LHCN-M2 (cell line): Measurements from ENCODE around the gene MYO9A. TPM values are rescaled to one million over a fixed set of nuclear protein-coding genes. Genes with fewer than 3 reads are reported as not detected.
"Not testable (repeated sequence)": the region's sequence is repeated elsewhere in the genome, so short reads cannot be mapped to it uniquely, and the experiment has no call there.

Experiments
- DNase-seq: peaks from one replicate; pipeline ENCODE4 v3.0.0-alpha.2; 2012; ENCODE audit warnings: low read depth
- total RNA-seq: library from RNA; depleted of rRNA; stranded (reverse); fragments of >200 nt; gene quantifications from 2 replicates; pipeline ENCODE4 v1.2.3, GENCODE V29; 2014

The MYO9A gene
- total RNA-seq, 1 experiment from 2014 or later: 22.4 TPM

- DNase-seq: no peak
Observed at GRCh38 chr15:71885390-71885789, 232.6 kb downstream of the MYO9A start.

DNA sequence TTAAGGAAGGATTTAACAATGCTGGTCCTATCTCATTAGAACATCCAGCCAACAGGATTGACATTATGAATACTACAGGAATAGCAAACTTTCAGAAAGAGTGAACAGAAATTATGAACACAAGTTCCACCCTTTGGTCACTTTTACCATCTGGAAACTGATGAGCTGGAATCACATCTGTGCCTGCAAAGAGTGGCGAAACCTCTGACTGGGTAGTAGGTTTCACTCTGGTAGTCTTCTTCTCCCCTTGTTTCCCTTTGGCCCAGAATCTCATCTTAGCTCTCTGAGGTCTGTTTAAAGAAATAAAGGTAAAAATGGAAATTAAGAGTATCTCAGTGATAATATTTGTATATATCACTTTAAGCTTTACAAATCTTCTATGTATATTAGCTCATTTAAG lies 234.5 kb downstream of the MYO9A start:
- no peak for DNase-seq

DNA sequence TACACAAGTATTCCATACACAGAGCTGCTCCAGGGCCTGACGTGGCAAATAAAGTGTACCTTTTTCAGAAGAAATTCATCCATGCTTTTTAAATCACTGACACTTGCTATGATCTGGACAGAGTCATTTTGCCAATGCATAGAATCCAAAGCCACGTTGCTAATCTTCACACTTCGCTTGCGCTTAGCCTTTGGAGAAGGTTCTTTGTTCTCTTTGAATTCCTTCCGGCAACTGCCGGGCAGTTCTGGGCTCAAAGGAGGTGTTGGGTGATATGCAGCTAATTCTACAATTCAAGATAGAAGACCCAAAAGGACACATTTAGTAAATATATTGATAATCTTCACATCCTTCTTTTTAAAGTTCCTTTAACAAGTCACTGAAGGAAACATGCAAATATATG lies 237.7 kb downstream of the MYO9A start:
- DNase-seq: no peak

- DNase-seq: no peak
Observed at GRCh38 chr15:71874245-71874644, 243.7 kb downstream of the MYO9A start.

- not testable (repeated sequence) for DNase-seq
Observed at GRCh38 chr15:71858232-71858631, 259.7 kb downstream of the MYO9A start.

DNA sequence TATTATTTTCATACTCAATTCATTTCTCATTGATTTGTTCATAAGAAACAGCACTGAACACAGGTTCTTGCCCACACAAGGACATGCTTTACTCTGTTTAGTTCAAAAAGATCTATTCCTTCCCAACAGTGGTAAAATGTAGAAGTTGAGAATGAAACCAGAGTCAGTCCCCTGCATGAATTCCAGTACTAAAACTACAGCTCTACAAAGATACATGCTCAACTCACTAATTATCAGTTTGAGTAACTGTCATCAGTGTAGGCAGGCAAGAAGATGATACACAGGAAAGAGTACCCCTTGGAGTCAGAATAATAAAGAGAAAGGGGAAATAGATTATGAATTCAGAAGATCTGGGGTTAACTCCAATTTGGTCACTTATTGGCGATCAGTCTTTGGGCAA lies 264.4 kb downstream of the MYO9A start:
- DNase-seq: no peak

- no peak for DNase-seq
Observed at GRCh38 chr15:71844916-71845315, 273.0 kb downstream of the MYO9A start.

DNA sequence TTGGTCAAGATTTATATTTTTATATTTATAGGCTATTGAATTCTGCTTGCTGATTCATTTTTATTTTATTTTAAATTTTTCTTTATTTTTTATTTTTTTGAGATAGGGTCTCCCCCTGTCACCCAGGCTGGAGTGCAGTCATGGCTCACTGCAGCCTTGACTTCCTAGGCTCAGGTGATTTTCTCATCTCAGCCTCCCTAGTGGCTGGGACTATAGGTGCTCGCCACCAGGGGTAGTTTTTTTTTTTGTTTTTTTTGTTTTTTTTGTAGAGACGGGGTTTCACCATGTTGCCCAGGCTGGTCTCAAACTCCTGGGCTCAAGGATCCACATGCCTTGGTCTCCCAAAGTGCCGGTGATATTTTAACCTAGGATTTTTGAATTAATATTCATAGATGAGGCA lies 276.4 kb downstream of the MYO9A start:
- no peak for DNase-seq

- DNase-seq: no peak
Observed at GRCh38 chr15:71830981-71831380, 287.0 kb downstream of the MYO9A start.

- DNase-seq: no peak
Observed at GRCh38 chr15:71826196-71826595, 291.8 kb downstream of the MYO9A start.

DNA sequence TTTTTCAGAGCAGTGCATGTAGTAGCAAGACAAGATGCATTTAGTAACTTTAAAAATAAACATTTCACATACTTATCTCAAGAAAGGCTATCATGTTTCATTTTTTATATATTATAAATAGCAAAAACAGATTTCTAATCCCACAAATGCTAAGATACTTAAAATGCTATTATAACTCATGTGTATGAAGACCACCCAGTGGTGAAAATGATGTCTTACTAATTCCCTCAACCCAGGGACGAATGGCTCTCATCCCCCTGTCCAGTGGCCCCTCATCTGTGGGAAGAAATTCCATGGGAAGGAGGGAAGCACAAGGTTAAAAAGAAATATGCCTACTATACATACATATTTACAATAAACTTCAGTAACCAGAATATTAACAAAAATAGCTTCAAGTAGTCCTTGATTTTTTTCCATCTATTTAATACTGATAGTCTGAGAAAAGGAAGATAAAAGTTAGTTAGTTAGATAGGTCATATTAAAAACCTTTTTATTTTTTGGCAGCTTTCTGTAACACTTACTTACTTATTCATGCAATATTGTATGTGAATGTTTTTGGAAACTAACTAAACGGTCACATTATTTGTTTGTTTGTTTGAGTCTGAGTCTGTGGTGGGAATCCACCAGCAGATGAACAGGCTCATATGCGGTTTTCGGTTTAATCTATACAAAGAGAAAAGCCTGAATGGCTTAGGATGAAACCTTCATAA lies 292.8 kb downstream of the MYO9A start:
- DNase-seq: no peak

DNA sequence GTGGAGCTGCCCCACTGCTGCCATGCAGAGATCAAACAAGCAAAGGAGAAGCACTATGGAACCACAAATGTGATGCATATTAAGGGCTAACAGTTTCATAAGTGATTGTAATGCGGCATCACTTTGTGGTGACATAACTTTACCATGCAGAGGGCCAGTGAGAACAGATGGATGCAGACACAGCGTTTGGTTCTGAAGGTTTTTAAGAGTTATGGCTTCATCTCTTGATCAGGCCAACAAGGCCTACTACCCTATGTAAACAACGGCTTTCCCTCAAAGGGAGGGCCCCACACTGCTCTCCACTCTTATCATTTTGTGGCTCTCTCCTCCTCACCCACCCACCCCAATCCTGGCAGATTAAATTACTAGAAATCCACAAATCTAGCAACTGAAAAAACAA lies 294.1 kb downstream of the MYO9A start:
- no peak for DNase-seq

DNA sequence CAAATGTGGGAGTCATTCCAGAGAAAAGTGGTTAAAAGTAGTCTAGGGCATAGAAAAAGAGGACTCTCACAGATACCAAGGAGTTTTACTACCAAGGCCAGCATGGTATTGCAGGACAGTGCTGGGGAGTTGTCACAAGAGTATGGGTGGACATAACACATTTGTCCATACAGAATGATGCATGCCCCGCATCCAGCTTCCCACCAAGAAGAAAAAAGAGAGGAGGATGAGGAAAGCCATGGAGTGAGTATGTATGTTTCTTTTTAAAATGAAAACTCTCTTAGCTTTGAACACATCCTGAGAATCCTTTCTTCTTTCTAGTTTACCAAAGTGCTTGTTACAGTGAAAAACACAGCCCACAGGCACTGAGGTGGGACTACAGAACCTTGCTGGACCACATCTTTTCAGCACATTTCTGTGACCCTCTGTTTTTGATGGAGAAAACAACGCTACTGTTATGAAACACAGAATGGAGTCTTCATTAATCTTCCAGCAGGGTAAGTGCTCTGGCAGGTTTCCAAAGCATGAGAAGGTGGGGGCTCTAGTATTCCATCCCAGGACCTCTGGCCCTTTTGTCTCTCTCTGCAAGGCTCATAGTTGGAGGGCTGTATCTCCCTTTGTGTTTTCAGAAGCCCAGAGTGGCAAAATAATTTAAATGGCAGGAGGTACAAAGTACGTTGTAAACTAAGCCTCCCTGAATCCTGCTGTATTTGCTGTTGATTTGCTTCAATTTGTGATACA lies 294.9 kb downstream of the MYO9A start:
- DNase-seq: no peak

DNA sequence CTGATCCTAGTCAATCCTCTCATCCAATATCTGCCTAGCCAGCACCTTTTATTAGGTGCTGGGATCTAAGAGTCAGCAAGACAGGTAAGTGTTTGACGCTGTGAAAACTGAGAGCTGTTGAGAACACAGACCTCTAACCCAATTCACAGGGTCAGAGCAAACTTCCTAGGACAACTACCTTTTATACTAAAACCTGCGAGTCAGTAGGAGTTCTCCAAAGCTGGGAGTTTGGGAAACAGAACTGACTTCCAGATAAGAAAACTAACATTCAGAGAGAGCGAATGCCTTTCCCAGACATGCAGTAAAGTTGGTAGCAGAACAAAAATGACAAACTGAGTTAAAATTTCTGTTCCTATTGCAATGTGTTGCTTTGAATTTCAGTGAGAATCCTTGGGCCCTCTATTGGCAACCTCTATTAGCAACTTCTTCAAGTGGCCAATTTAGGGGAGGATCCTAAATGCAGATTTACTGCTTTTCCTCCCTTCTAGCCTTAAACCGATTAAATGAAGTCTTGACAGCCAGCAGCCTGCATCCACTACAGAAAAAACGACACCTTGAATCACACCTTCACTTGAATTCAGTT lies 296.3 kb downstream of the MYO9A start:
- no peak for DNase-seq

GRCh38 chr15:71820127-71820526 lies 297.8 kb downstream of the MYO9A start:
- no peak for DNase-seq

- DNase-seq: no peak
Observed at GRCh38 chr15:71817351-71817750, 300.6 kb downstream of the MYO9A start.

- no peak for DNase-seq
Observed at GRCh38 chr15:71815301-71815700, 302.6 kb downstream of the MYO9A start.

DNA sequence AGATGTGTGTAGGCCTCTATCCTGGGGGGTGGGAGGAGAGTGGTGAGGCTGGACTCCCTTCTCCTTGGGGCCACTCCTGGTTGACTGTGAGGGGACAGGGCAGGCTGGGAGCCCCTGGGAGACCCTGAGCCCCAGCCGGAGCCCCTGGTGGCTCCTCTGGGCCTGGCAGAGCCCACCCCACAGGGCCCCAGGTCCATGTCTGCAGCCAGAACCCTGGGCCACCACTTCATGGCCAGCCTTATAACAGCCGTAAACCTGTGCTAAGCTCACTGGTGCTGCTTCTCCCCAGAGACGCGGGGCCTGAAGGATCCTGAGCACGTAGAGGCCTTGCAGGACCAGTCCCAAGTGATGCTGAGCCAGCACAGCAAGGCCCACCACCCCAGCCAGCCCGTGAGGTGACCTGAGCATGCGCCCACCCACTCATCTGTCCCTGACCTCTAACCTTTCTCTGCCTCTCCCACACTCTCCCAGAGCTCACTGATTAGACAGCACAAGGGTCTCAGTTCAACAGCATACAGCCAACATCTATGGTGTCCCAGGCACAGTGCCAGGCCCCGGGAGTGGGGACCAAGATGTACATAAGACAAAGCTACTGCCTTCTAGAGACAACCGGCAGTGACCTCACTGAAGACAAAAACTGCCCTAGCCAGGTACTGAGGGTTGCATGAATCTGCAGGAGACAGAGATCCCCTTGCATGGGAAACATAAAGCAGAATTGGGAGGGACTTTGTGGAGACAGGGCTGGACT lies 304.1 kb downstream of the MYO9A start:
- DNase-seq: no peak

- no peak for DNase-seq
Observed at GRCh38 chr15:71812966-71813722, 304.8 kb downstream of the MYO9A start.

- DNase-seq: no peak
Observed at GRCh38 chr15:71811752-71812735, 305.9 kb downstream of the MYO9A start.
